Measurements from ENCODE around the gene TTC7B. TPM values are rescaled to one million over a fixed set of nuclear protein-coding genes. Genes with fewer than 3 reads are reported as not detected.

TTC7B gene
- total and polyA plus RNA-seq, 2 of the 8 experiments (the other 6 are each of a cell fraction or from before 2014, with no cell fraction given), result 23.7 to 34.0 TPM

DNA sequence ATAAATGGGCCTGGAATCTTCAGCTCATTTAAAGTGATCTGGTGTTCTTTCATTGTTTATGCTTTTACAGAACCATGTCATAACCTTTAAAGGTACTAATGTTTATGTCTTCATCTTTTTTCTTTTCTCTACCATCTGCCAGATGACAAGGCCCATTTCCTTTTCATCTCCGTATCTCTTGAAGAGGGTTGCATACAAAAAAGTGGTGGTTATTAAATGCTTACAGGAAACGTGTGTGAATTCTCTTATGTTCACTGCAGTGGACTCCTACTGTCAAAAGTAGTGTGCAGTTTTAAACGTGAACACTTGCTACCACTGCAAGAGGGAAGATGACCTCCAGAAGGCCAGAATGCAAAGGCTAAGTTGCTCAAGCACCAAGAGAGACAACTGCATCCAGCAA lies 91.4 kb downstream of the TTC7B start:
- H3K79me2 ChIP-seq (ENCODE audit: control insufficient read depth in 1 of 2, insufficient read depth in 2 of 2, low read length in 2 of 2), result no peaks in the 10 kb centered on the region
- H3K23me2 ChIP-seq (ENCODE audit: low read depth, low read length), result no peaks in the 10 kb centered on the region
- no peak overlapping the region for H3K27ac ChIP-seq (ENCODE audit: low read depth, low read length)
- no peaks in the 10 kb centered on the region for H4K20me1 ChIP-seq (replicated peaks in 1 of 2; ENCODE audit: control insufficient read depth in 1 of 2, insufficient read depth in 2 of 2, low read length in 2 of 2)
- no peak overlapping the region for H3K56ac ChIP-seq (replicated peaks; ENCODE audit: insufficient read length, low read depth, low read length)
- no peak overlapping the region for H4K5ac ChIP-seq (ENCODE audit: insufficient read length, low read depth, low read length)
- FAIRE-seq, result no peak
- POLR2A ChIA-PET (ENCODE audit: partially characterized antibody), result no interaction called here
- no peak overlapping the region for H3K4me3 ChIP-seq (ENCODE audit: extremely low read depth in 1 of 4, insufficient read depth in 2 of 4, low read depth in 3 of 4, low read length in 4 of 4)
- no peak overlapping the region for H4K91ac ChIP-seq (replicated peaks; ENCODE audit: insufficient read length, low read length)
- H3K36me3 ChIP-seq (ENCODE audit: control insufficient read depth in 2 of 4, insufficient read depth in 4 of 4, low read length in 3 of 4), result no peaks in the 10 kb centered on the region
- DNase-seq (ENCODE audit: low read depth in 1 of 2, low spot score in 2 of 2), result no peak
- H2AFZ ChIP-seq (ENCODE audit: low read length), result no peak overlapping the region
- no peaks in the 10 kb centered on the region for H3K9me3 ChIP-seq (ENCODE audit: insufficient read depth in 2 of 2, low read depth in 1 of 2, low read length in 1 of 2)
- H3K27me3 ChIP-seq (replicated peaks in 1 of 4; ENCODE audit: control insufficient read depth in 3 of 4, extremely low read depth in 1 of 4, insufficient read depth in 3 of 4, low read length in 3 of 4), result no peaks in the 10 kb centered on the region
- no peak overlapping the region for H2BK20ac ChIP-seq (ENCODE audit: low read length)
- no peak overlapping the region for H2BK12ac ChIP-seq (ENCODE audit: low read depth, low read length)
- H4K8ac ChIP-seq (ENCODE audit: extremely low read depth, insufficient read depth, low read length), result no peak overlapping the region
- WGBS, 2 experiments (ENCODE audit: extremely low coverage in 1 of 2, insufficient coverage in 1 of 2, insufficient read length in 1 of 2, insufficient replicate concordance in 2 of 2, low coverage in 1 of 2, low lambda C conversion rate in 2 of 2, missing lambda C conversion rate in 1 of 2), result 86% methylated on average over 3 of the region's 3 CpGs; no CpG with 5 or more reads in 1 of the 2 experiments
- H3K14ac ChIP-seq (ENCODE audit: insufficient read length), result no peak overlapping the region
- H2BK5ac ChIP-seq (ENCODE audit: low read depth, low read length), result no peak overlapping the region
- no peak overlapping the region for H2AK5ac ChIP-seq (ENCODE audit: low read depth, low read length)
- no peak overlapping the region for H3K18ac ChIP-seq (ENCODE audit: extremely low read depth, low read length)
- no peak overlapping the region for H2BK15ac ChIP-seq (ENCODE audit: low read length)
- H3K4me1 ChIP-seq (replicated peaks in 1 of 4; ENCODE audit: control insufficient read depth in 3 of 4, insufficient read depth in 4 of 4, low read length in 3 of 4), result peaks cover 0 to 7% (median 2%) of the 10 kb centered on the region in 4 experiments; a peak in 2 of 7 replicates
- no peak overlapping the region for H3K4ac ChIP-seq (replicated peaks; ENCODE audit: insufficient read length, low read depth, low read length)
- H2BK120ac ChIP-seq (replicated peaks; ENCODE audit: low read depth, low read length), result no peak overlapping the region
- H3K79me1 ChIP-seq (ENCODE audit: low read depth, low read length), result no peaks in the 10 kb centered on the region
- no peak overlapping the region for H3K4me2 ChIP-seq (ENCODE audit: insufficient read depth in 1 of 2, low read depth in 2 of 2, low read length in 2 of 2)
- H3K9ac ChIP-seq (replicated peaks in 1 of 4; ENCODE audit: extremely low read depth in 1 of 4, low read depth in 3 of 4, low read length in 3 of 4), result no peak overlapping the region
- CTCF ChIA-PET (ENCODE audit: partially characterized antibody), result interaction anchor here (2.2 kb wide), 1 partner anchor 8 kb away, joined by 10 read pairs; no protein-coding TSS in a partner anchor
- no peak overlapping the region for H3K23ac ChIP-seq (ENCODE audit: insufficient read length)
- TF ChIP-seq YY1 (IDR thresholded peaks at IDR 0.05; ENCODE audit: low read depth, low read length) (no peak), SIX5 (IDR thresholded peaks at IDR 0.05; ENCODE audit: low read depth, low read length) (no peak), ZNF274 (IDR thresholded peaks at IDR 0.05; ENCODE audit: borderline replicate concordance, extremely low read depth, low read length) (no peak), EGR1 (IDR thresholded peaks at IDR 0.05; ENCODE audit: borderline replicate concordance, low read depth, low read length) (no peak), RXRA (IDR thresholded peaks at IDR 0.05; ENCODE audit: insufficient read depth, low read depth, low read length) (no peak), SRF (IDR thresholded peaks at IDR 0.05; ENCODE audit: low read depth, low read length) (no peak), GTF2F1 (IDR thresholded peaks at IDR 0.05; ENCODE audit: borderline replicate concordance, low read depth, low read length) (no peak), MAFK (IDR thresholded peaks at IDR 0.05; ENCODE audit: low read depth, low read length) (no peak), EP300 (IDR thresholded peaks at IDR 0.05; ENCODE audit: borderline replicate concordance in 1 of 2, low read depth in 2 of 2, low read length in 2 of 2) (no peak), POLR2AphosphoS5 (IDR thresholded peaks at IDR 0.05; ENCODE audit: low read depth, low read length) (no peak), TEAD4 (IDR thresholded peaks at IDR 0.05; ENCODE audit: low read depth, low read length) (no peak), TCF12 (IDR thresholded peaks at IDR 0.05; ENCODE audit: low read depth, low read length) (no peak), HDAC2 (IDR thresholded peaks at IDR 0.05; ENCODE audit: borderline replicate concordance in 1 of 2, low read depth in 2 of 2, low read length in 2 of 2) (no peak)
- TF ChIP-seq, protein P1, sequence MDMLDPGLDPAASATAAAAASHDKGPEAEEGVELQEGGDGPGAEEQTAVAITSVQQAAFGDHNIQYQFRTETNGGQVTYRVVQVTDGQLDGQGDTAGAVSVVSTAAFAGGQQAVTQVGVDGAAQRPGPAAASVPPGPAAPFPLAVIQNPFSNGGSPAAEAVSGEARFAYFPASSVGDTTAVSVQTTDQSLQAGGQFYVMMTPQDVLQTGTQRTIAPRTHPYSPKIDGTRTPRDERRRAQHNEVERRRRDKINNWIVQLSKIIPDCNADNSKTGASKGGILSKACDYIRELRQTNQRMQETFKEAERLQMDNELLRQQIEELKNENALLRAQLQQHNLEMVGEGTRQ (IDR thresholded peaks at IDR 0.05; ENCODE audit: low read length), result no peak
